Mesendoderm (in vitro differentiated cells): ENCODE data around the gene C1QTNF9.

Source experiments
- DNase-seq: peaks from one replicate; pipeline ENCODE4 v3.0.0; 2013
- H2AK5ac ChIP-seq: 2 replicates; pipeline ENCODE4 v1.6.1; 2013; ENCODE audit warnings: low read length, inconsistent platforms
- H2BK120ac ChIP-seq: 2 replicates; pipeline ENCODE4 v1.6.1; 2013; ENCODE audit warnings: low read depth, mild to moderate bottlenecking, low read length, moderate library complexity, mixed read lengths
- H2BK15ac ChIP-seq: replicated peaks from 2 replicates; pipeline ENCODE4 v1.6.1; 2013; ENCODE audit warnings: low read depth, mild to moderate bottlenecking, moderate library complexity
- H2BK5ac ChIP-seq: 2 replicates; pipeline ENCODE4 v1.6.1; 2013; ENCODE audit warnings: low read length, inconsistent platforms
- H3K18ac ChIP-seq: 2 replicates; pipeline ENCODE4 v1.6.1; 2013; ENCODE audit warnings: mild to moderate bottlenecking, low read length, mixed read lengths
- H3K23ac ChIP-seq: one replicate; pipeline ENCODE4 v1.6.1; 2013; ENCODE audit warnings: low read length
- H3K27ac ChIP-seq: 2 replicates; pipeline ENCODE4 v1.5.1; 2013; ENCODE audit warnings: low read depth, mild to moderate bottlenecking, inconsistent platforms, low read length, moderate library complexity
- H3K27me3 ChIP-seq: 2 replicates; pipeline ENCODE4 v1.6.1; 2013; ENCODE audit warnings: low read length, control low read depth, mild to moderate bottlenecking, inconsistent platforms; ENCODE audit not compliant: insufficient read depth, poor library complexity
- H3K36me3 ChIP-seq: 2 replicates; pipeline ENCODE4 v1.6.1; 2013; ENCODE audit warnings: low read length, inconsistent platforms; ENCODE audit not compliant: control insufficient read depth, insufficient read depth
- H3K4ac ChIP-seq: one replicate; pipeline ENCODE4 v1.6.1; 2013; ENCODE audit warnings: low read depth, mild to moderate bottlenecking, low read length, moderate library complexity
- H3K4me1 ChIP-seq: 2 replicates; pipeline ENCODE4 v1.6.1; 2013; ENCODE audit warnings: low read depth, low read length, inconsistent platforms; ENCODE audit not compliant: control insufficient read depth
- H3K4me2 ChIP-seq: 2 replicates; pipeline ENCODE4 v1.6.1; 2013; ENCODE audit warnings: low read length
- H3K4me3 ChIP-seq: 2 replicates; pipeline ENCODE4 v1.5.1; 2013; ENCODE audit warnings: mild to moderate bottlenecking, low read length
- H3K56ac ChIP-seq: one replicate; pipeline ENCODE4 v1.6.1; 2013; ENCODE audit warnings: low read length
- H3K79me1 ChIP-seq: 2 replicates; pipeline ENCODE4 v1.6.1; 2013; ENCODE audit warnings: low read length, inconsistent platforms
- H3K79me2 ChIP-seq: 2 replicates; pipeline ENCODE4 v1.6.1; 2013; ENCODE audit warnings: mild to moderate bottlenecking, low read length; ENCODE audit not compliant: control insufficient read depth, insufficient read depth
- H3K9ac ChIP-seq: 2 replicates; pipeline ENCODE4 v1.6.1; 2013; ENCODE audit warnings: low read length, inconsistent platforms
- H4K5ac ChIP-seq: one replicate; pipeline ENCODE4 v1.6.1; 2013; ENCODE audit warnings: low read length
- H4K8ac ChIP-seq: one replicate; pipeline ENCODE4 v1.6.1; 2013; ENCODE audit warnings: low read depth, mild to moderate bottlenecking, control low read depth, low read length, moderate library complexity
- WGBS: extraction: QIAGEN DNeasy Blood & Tissue Kit; methylation state at CpG from one replicate; pipeline ENCODE4 v1.1.7; 2013; ENCODE audit warnings: low lambda C conversion rate, missing lambda C conversion rate; ENCODE audit not compliant: insufficient coverage; ENCODE audit errors: extremely low coverage; 5-methylcytosine and 5-hydroxymethylcytosine counted together

The C1QTNF9 gene

DNA sequence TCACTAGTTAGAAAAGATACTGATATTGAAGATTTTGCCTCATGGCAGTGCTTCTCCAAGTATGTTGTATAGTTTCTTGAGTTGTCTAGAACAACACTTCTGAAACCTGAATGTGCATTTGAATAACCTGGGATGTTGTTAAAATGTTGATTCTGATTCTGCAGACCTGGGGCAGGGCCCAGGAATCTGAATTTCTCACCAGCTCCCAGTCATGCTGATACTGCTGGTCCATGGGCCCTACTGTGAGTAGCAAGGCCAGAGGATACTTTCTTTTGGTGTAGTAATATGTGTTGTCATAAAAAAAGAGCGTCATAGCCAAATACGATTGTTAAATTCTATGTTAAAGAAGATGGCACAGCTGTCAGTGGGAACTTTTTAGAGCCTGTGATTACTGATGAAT is 41.6 kb upstream of the C1QTNF9 start:
- Histone ChIP-seq H3K79me1 (no peaks in the 10 kb centered on the region), H2BK120ac (no peak overlapping the region), H3K79me2 (peaks cover 1% of the 10 kb centered on the region), H3K4me3 (no peak overlapping the region), H3K27ac (no peak overlapping the region), H3K23ac (no peak overlapping the region), H3K18ac (no peak overlapping the region), H3K4me1 (no peaks in the 10 kb centered on the region), H3K27me3 (no peaks in the 10 kb centered on the region), H3K4me2 (no peak overlapping the region), H2BK15ac (no peak overlapping the region), H3K36me3 (no peaks in the 10 kb centered on the region), H4K8ac (no peak overlapping the region), H2AK5ac (no peak overlapping the region), H2BK5ac (no peak overlapping the region), H3K9ac (no peak overlapping the region), H3K4ac (no peak overlapping the region), H3K56ac (no peak overlapping the region), H4K5ac (no peak overlapping the region)
- WGBS = no CpG with 5 or more reads among the region's 2 CpGs
- no peak for DNase-seq

- Histone ChIP-seq H3K18ac (no peak overlapping the region), H4K5ac (no peak overlapping the region), H4K8ac (no peak overlapping the region), H3K56ac (no peak overlapping the region), H2AK5ac (no peak overlapping the region), H2BK15ac (no peak overlapping the region), H3K23ac (no peak overlapping the region), H2BK120ac (no peak overlapping the region), H3K4ac (no peak overlapping the region), H3K4me1 (peaks cover 3% of the 10 kb centered on the region), H3K4me3 (no peak overlapping the region), H3K79me1 (no peaks in the 10 kb centered on the region), H3K9ac (no peak overlapping the region), H3K4me2 (no peak overlapping the region), H2BK5ac (no peak overlapping the region), H3K36me3 (no peaks in the 10 kb centered on the region), H3K79me2 (no peaks in the 10 kb centered on the region), H3K27ac (no peak overlapping the region), H3K27me3 (no peaks in the 10 kb centered on the region)
- WGBS = no CpG with 5 or more reads among the region's 4 CpGs
- DNase-seq = no peak
Observed at GRCh38 chr13:24269821-24270220, 39.6 kb upstream of the C1QTNF9 start.

DNA sequence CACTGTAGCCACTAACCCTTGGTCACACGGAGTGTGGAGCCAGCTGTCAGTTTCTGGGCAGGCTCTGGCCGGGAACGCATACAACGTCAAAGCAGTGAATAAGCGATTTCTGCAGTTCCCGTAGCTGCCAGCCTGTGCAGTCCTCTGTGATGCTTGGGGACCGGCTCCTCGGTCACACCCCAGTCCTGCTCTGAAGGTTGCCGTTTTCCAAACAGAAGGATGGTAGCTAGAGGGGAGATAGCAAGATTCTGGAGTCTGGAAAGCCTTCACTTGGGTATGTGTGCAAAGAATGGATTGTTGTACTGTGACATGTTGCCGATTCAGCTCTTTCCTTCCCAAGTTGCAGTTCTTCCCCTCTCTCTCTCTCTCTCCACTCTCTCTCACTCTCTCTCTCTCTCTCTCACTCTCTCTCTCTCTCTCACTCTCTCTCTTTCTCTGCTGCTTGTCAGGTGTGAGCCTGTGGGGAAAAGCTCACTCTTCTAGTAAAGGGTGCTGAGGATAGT is 38.7 kb upstream of the C1QTNF9 start:
- WGBS = no CpG with 5 or more reads among the region's 10 CpGs
- no peak overlapping the region for H3K4me3 ChIP-seq
- peak; percentile 14 for DNase-seq

GRCh38 chr13:24271231-24271600 is 38.2 kb upstream of the C1QTNF9 start:
- no peaks in the 10 kb centered on the region for H3K79me2 ChIP-seq
- no peaks in the 10 kb centered on the region for H3K27me3 ChIP-seq
- no peak overlapping the region for H3K23ac ChIP-seq
- no peak overlapping the region for H2BK5ac ChIP-seq
- H3K4me2 ChIP-seq = no peak overlapping the region
- no peak for DNase-seq
- no peak overlapping the region for H2AK5ac ChIP-seq
- H3K4ac ChIP-seq = no peak overlapping the region
- H3K9ac ChIP-seq = no peak overlapping the region
- H3K18ac ChIP-seq = no peak overlapping the region
- H3K79me1 ChIP-seq = no peaks in the 10 kb centered on the region
- H3K4me3 ChIP-seq = no peak overlapping the region
- H3K4me1 ChIP-seq = peaks cover 5% of the 10 kb centered on the region
- H2BK120ac ChIP-seq = no peak overlapping the region
- no peaks in the 10 kb centered on the region for H3K36me3 ChIP-seq
- no peak overlapping the region for H4K5ac ChIP-seq
- H4K8ac ChIP-seq = no peak overlapping the region
- no peak overlapping the region for H3K56ac ChIP-seq
- no peak overlapping the region for H2BK15ac ChIP-seq
- WGBS = no CpG with 5 or more reads among the region's 1 CpG
- no peak overlapping the region for H3K27ac ChIP-seq

More for the DNA sequence above, 38.7 kb upstream of the C1QTNF9 start:
- no peaks in the 10 kb centered on the region for H3K79me1 ChIP-seq
- H3K27ac ChIP-seq = no peak overlapping the region
- H3K23ac ChIP-seq = no peak overlapping the region
- H3K9ac ChIP-seq = no peak overlapping the region
- H4K5ac ChIP-seq = no peak overlapping the region
- H2AK5ac ChIP-seq = no peak overlapping the region
- H4K8ac ChIP-seq = no peak overlapping the region
- H2BK5ac ChIP-seq = no peak overlapping the region
- H3K56ac ChIP-seq = no peak overlapping the region
- no peak overlapping the region for H3K18ac ChIP-seq
- no peak overlapping the region for H3K4me2 ChIP-seq
- no peak overlapping the region for H2BK120ac ChIP-seq
- no peaks in the 10 kb centered on the region for H3K79me2 ChIP-seq
- H3K4ac ChIP-seq = no peak overlapping the region
- H3K4me1 ChIP-seq = peaks cover 5% of the 10 kb centered on the region
- no peaks in the 10 kb centered on the region for H3K27me3 ChIP-seq
- no peak overlapping the region for H2BK15ac ChIP-seq
- no peaks in the 10 kb centered on the region for H3K36me3 ChIP-seq

DNA sequence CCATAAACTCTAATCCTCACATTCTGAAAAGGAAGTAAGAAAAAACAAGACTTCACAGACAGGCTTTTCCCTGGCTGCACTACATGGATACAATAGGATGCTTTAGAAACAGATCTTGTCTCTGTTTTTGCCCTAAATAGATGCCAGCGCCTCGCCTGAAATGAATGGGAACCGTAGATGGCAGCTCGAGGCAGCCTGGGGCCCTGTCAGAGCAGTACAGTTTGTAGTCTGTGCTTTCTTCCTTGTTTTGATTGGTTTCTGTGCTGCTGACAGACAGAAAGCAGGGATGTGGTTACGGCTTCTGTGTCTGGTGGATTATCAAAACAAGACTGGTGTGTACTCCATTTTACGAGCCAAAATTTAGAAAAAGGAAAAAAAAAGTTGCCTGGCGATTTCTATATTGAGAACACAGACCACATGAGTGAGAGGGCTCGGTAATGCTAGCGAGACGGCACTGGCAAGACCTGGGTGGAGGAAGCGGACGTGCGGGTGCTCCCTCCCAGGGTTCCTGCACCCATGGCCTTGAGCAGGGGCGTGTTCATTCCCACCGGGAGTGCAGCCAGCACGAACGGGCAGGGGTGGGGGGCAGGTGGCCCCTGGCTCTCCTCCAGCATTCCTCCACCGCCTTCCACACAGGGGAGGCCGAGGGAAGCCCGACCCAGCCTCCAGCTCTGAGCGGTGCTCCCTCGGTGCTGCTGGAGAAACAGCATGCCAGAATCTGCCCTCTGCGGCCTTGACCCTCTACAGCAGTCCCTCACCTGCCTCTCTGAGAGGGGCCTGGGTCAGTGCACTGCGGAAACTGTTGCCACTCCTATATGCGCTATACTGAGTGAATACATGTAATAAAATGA is 37.6 kb upstream of the C1QTNF9 start:
- Histone ChIP-seq H4K8ac (no peak overlapping the region), H3K4me1 (peaks cover 5% of the 10 kb centered on the region), H2BK120ac (no peak overlapping the region), H2AK5ac (no peak overlapping the region), H3K4me3 (no peak overlapping the region), H4K5ac (no peak overlapping the region), H3K79me2 (no peaks in the 10 kb centered on the region), H3K9ac (no peak overlapping the region), H2BK5ac (no peak overlapping the region), H3K4ac (no peak overlapping the region), H3K79me1 (no peaks in the 10 kb centered on the region), H3K36me3 (no peaks in the 10 kb centered on the region), H3K27me3 (no peaks in the 10 kb centered on the region), H3K4me2 (no peak overlapping the region), H3K27ac (no peak overlapping the region), H2BK15ac (no peak overlapping the region), H3K23ac (no peak overlapping the region), H3K18ac (no peak overlapping the region), H3K56ac (no peak overlapping the region)
- no peak for DNase-seq
- no CpG with 5 or more reads among the region's 25 CpGs for WGBS
